Measurements from ENCODE around the gene KRT79.
"Not testable (repeated sequence)": the region's sequence is repeated elsewhere in the genome, so short reads cannot be mapped to it uniquely, and the experiment has no call there.

Gene KRT79

DNA sequence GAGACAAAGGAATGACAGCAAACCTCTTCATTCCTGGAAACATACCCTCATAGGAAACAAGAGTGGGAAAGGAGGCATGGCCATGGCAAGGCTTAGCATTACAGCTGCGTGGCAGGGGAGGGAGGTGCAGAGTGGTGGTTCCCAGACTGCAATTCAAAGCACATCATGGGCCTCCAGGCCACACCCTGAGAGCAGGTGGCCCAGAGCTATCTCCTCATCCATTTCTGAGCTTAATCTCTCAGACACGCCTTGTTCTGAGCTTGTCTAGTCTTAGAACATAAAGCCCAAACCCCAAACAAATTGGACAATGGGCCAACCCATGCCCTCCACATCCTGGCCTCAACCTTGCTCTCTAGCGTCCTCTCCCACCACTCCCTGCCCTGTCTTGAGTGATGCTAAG, 32.3 kb downstream of the KRT79 start:
- DNase-seq: no peak

GRCh38 chr12:52800259-52800917, 33.7 kb downstream of the KRT79 start:
- no peak for DNase-seq

DNA sequence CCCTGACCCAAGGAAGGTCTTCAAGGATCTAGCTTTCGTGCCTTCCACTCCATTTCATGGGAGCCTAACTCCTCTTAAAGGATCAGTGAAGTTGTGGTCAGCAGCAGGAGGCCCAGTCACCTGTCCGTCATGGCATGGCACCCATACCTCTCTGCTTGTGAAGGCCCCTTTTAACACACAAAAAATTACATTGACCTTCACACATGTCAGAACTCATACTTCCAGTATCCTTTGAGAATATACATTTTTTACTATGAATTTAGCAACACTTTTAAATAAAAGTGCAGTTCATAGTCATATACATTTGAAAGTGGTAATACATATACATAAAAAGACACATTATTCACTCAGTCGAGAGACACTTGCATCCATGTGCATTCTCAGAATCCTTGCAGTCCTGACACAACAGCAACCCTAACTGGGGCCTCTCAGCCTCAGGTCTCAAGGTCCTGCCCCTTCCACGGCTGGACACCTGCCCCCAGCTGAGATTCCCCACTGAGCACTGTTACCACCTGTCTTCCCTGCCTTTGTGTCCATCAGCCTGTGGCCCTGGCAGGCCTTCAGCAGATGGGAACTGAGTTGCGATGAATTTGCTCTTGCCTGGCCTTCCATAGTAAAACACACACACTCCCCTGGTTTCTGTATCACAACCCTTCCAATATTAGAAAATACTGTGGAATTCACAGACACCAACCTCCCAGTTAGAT, 34.5 kb downstream of the KRT79 start:
- no peak for DNase-seq

DNA sequence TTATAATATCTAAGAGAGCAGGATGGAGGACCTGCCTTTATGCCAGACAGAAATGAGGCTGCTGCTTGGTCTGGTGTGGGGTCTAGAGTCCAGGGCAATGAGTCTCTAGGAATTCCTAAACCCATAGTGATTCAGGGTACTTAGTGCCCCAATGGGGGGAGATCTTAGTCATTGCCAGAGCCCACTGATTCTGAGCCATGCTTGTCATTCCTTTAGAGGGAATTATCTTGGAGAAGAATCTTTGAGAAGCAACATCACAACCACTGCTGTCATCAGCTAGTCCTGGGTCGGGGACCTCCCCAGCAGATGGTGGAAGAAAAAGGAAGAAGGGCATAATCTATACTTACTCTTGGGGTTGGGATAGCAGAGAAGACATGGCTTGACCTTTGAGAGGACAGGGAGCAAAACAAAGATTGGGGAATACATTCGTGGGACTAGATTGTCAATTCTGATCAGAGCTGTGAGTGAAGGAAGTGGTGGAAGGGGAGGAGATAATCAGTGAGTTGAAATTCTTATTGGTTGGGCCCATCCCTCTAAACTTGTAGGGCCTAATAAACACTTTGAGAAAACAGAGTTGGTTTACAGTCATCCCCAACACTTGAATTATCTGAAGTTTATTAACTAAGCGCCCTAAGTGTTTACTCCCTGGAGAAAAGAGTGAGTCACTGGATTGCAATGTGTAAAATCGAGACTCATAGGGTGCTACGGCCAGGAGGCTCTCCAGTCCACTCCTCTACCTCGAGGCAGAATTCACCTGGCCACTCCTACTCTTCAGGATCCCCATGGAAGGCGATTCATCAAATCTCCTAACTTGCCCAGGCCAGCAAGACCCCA, 35.2 kb downstream of the KRT79 start:
- no peak for DNase-seq

DNA sequence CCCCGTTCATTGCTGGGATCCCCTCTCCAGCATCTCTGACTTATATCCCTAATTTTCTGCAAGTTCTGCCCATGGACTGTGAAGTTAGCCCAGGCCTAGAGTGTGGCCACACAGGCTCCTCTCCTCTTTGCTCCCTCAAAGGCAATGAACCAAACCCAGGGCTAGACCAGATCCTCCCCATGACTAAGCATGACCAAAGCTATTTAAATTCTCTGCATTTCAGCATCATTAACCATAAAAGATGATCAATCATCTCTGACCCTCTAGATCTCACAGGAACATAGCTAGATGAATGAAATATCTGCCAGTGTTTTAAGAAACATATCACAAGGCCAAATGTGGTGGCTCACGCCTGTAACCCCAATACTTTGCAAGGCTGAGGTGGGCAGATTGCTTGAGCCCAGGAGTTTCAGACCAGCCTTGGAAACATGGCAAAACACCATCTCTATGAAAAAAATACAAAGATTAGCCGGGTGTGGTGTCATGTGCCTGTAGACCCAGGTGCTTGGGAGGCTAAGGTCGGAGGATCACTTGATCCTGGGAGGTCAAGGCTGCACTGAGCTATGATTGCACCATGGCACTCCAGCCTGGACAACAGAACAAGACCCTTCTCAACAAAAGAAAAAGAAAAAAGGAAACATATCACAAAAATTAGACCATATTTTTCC, 36.0 kb downstream of the KRT79 start:
- DNase-seq: no peak

- no peak for DNase-seq
Observed at GRCh38 chr12:52797529-52797894, 36.6 kb downstream of the KRT79 start.

- no peak for DNase-seq
Observed at GRCh38 chr12:52796839-52797528, 37.1 kb downstream of the KRT79 start.

DNA sequence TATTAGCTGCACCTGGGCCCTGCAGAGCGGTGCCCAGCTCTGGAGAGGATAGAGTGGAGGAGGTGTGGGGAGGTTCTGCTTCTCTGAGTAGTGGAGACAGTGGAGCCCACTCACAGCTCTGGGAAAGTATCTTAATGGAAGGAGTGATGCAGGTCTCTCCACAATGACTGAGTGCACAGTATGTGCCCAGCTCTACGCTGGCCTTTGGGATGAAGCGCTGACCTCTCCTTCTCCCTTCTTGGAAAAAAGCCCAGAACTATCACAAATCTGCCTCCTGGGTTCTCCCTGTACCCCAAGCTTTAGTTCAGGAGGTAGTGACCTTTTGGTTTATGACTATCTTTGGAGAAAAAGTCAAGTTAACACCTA, 37.7 kb downstream of the KRT79 start:
- DNase-seq: no peak

GRCh38 chr12:52795694-52796428, 38.2 kb downstream of the KRT79 start, which contains the start of gene KRT3:
KRT3 (minus strand) TSS chr12:52796117; CDS start chr12:52796042, 75 bp downstream.
- no peak for DNase-seq

DNA sequence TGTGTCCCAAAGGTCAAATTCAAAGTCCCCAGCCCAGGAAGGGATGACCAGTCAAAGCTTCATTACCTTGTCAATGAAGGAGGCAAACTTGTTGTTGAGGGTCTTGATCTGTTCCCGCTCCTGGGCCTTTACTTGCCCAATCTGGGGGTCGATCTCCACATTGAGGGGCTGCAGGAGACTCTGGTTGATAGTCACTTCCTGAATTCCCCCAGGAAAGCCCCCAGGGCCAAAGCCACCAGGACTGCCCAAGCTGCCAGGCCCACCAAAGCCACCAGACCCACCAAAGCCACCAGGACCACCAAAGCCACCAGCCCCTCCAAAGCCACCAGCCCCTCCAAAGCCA, 38.8 kb downstream of the KRT79 start:
- DNase-seq: not testable (repeated sequence)

- DNase-seq: no peak
Observed at GRCh38 chr12:52794479-52795331, 39.4 kb downstream of the KRT79 start.

- DNase-seq: no peak
Observed at GRCh38 chr12:52792185-52793029, 41.7 kb downstream of the KRT79 start.

- no peak for DNase-seq
Observed at GRCh38 chr12:52791271-52792184, 42.6 kb downstream of the KRT79 start.

GRCh38 chr12:52790427-52791270, 43.5 kb downstream of the KRT79 start:
- no peak for DNase-seq

GRCh38 chr12:52789637-52790426, 44.3 kb downstream of the KRT79 start:
- DNase-seq: no peak

DNA sequence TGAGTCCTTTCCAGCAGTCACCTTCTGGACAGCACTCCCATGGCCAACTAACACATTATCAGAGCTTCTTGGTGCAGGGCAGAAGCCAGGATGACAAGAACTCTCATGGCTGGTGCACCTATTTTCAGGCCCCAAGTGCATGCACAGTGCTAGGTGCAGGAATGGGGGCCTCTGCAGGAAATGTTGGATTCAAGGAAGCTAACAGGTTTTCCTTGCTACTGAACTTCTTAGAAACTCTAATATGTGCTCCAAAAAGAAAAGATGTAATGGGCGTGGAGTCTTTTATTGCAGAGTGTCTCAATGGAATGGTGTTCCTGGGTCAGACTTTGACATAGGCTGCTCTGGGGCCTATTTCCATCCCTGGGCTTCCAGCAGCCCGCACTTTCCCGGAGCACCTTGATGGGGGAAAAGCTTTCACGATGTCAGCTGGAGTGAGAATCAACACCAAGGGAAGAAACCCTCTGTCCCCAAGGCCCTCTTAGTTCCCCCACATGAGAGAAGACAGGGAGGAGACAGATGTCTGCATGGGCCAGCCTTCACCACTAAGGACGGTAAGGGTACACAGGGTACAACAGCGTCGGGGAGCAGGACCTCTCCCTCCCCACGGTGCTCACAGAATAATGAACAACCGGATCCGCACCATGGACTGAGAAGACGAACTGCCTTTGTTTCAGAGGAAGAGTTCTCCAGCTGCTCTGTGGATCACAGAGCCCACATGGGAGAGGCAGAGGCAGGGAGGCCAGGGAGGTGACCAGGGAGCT, 45.1 kb downstream of the KRT79 start:
- DNase-seq: no peak
